ENCODE measurements around the gene LRIT1. TPM values are rescaled to one million over a fixed set of nuclear protein-coding genes. Genes with fewer than 3 reads are reported as not detected.

The LRIT1 gene
- total RNA-seq, 1 experiment from 2014 or later = not detected

GRCh38 chr10:84200537-84201243 lies 40.7 kb downstream of the LRIT1 start:
- in situ Hi-C loops (cut with HindIII; ENCODE audit: low pct_unique_long_range_greater_than_20kb, low sequenced_read_pairs) = no loop called here
- DNase-seq (ENCODE audit: low read depth) = no peak

- in situ Hi-C loops (cut with HindIII; ENCODE audit: low pct_unique_long_range_greater_than_20kb, low sequenced_read_pairs) = no loop called here
- DNase-seq (ENCODE audit: low read depth) = no peak
Observed at GRCh38 chr10:84198206-84198915, 43.0 kb downstream of the LRIT1 start.

GRCh38 chr10:84197643-84198042 lies 43.7 kb downstream of the LRIT1 start:
- in situ Hi-C loops (cut with HindIII; ENCODE audit: low pct_unique_long_range_greater_than_20kb, low sequenced_read_pairs) = no loop called here
- no peak for DNase-seq (ENCODE audit: low read depth)

GRCh38 chr10:84196941-84197340 lies 44.4 kb downstream of the LRIT1 start:
- in situ Hi-C loops (cut with HindIII; ENCODE audit: low pct_unique_long_range_greater_than_20kb, low sequenced_read_pairs) = no loop called here
- no peak for DNase-seq (ENCODE audit: low read depth)

GRCh38 chr10:84196083-84196482 lies 45.3 kb downstream of the LRIT1 start:
- no peak for DNase-seq (ENCODE audit: low read depth)

GRCh38 chr10:84195044-84195830 lies 46.1 kb downstream of the LRIT1 start:
- in situ Hi-C loops (cut with HindIII; ENCODE audit: low pct_unique_long_range_greater_than_20kb, low sequenced_read_pairs) = no loop called here

More at GRCh38 chr10:84196083-84196482, 45.3 kb downstream of the LRIT1 start:
- in situ Hi-C loops (cut with HindIII; ENCODE audit: low pct_unique_long_range_greater_than_20kb, low sequenced_read_pairs) = no loop called here

GRCh38 chr10:84194424-84195043 lies 46.8 kb downstream of the LRIT1 start, which contains the start of gene CDHR1:
Gene CDHR1, plus strand, starts transcription at chr10:84194537. Its CDS starts 224 bp downstream, at chr10:84194761.
- in situ Hi-C loops (cut with HindIII; ENCODE audit: low pct_unique_long_range_greater_than_20kb, low sequenced_read_pairs) = no loop called here
- DNase-seq (ENCODE audit: low read depth) = no peak

More at GRCh38 chr10:84195044-84195830, 46.1 kb downstream of the LRIT1 start:
- no peak for DNase-seq (ENCODE audit: low read depth)

- in situ Hi-C loops (cut with HindIII; ENCODE audit: low pct_unique_long_range_greater_than_20kb, low sequenced_read_pairs) = no loop called here
- DNase-seq (ENCODE audit: low read depth) = no peak
Observed at GRCh38 chr10:84193846-84194423, 47.4 kb downstream of the LRIT1 start.

GRCh38 chr10:84193327-84193726 lies 48.0 kb downstream of the LRIT1 start:
- in situ Hi-C loops (cut with HindIII; ENCODE audit: low pct_unique_long_range_greater_than_20kb, low sequenced_read_pairs) = no loop called here
- no peak for DNase-seq (ENCODE audit: low read depth)

- in situ Hi-C loops (cut with HindIII; ENCODE audit: low pct_unique_long_range_greater_than_20kb, low sequenced_read_pairs) = no loop called here
- DNase-seq (ENCODE audit: low read depth) = no peak
Observed at GRCh38 chr10:84191106-84191505, 50.2 kb downstream of the LRIT1 start.

GRCh38 chr10:84190621-84191020 lies 50.7 kb downstream of the LRIT1 start:
- no peak for DNase-seq (ENCODE audit: low read depth)

GRCh38 chr10:84188815-84189214 lies 52.5 kb downstream of the LRIT1 start:
- no peak for DNase-seq (ENCODE audit: low read depth)
- in situ Hi-C loops (cut with HindIII; ENCODE audit: low pct_unique_long_range_greater_than_20kb, low sequenced_read_pairs) = no loop called here

More at GRCh38 chr10:84190621-84191020, 50.7 kb downstream of the LRIT1 start:
- in situ Hi-C loops (cut with HindIII; ENCODE audit: low pct_unique_long_range_greater_than_20kb, low sequenced_read_pairs) = no loop called here

- in situ Hi-C loops (cut with HindIII; ENCODE audit: low pct_unique_long_range_greater_than_20kb, low sequenced_read_pairs) = no loop called here
- DNase-seq (ENCODE audit: low read depth) = no peak
Observed at GRCh38 chr10:84185526-84186175, 55.7 kb downstream of the LRIT1 start.

GRCh38 chr10:84184517-84184916 lies 56.8 kb downstream of the LRIT1 start:
- DNase-seq (ENCODE audit: low read depth) = no peak
- in situ Hi-C loops (cut with HindIII; ENCODE audit: low pct_unique_long_range_greater_than_20kb, low sequenced_read_pairs) = no loop called here

- DNase-seq (ENCODE audit: low read depth) = no peak
- in situ Hi-C loops (cut with HindIII; ENCODE audit: low pct_unique_long_range_greater_than_20kb, low sequenced_read_pairs) = no loop called here
Observed at GRCh38 chr10:84181631-84182030, 59.7 kb downstream of the LRIT1 start.

Data from Caki2 (cell line).